GM18526 (cell line): ENCODE data around the gene ITGB6.

Experiments used
- POLR2A ChIP-seq: IDR thresholded peaks from 3 replicates; pipeline ENCODE4 v1.6.1; 2011; ENCODE audit not compliant: insufficient read length; ENCODE audit errors: extremely low read depth

The ITGB6 gene

GRCh38 chr2:160207804-160208654 lies 8.0 kb upstream of the ITGB6 start:
- no peak for TF ChIP-seq POLR2A

GRCh38 chr2:160207271-160207670 lies 7.2 kb upstream of the ITGB6 start:
- TF ChIP-seq POLR2A, result no peak

- TF ChIP-seq POLR2A, result no peak
Measured at GRCh38 chr2:160206436-160206835, 6.4 kb upstream of the ITGB6 start.

GRCh38 chr2:160205505-160205904 lies 5.4 kb upstream of the ITGB6 start:
- TF ChIP-seq POLR2A, result no peak

DNA sequence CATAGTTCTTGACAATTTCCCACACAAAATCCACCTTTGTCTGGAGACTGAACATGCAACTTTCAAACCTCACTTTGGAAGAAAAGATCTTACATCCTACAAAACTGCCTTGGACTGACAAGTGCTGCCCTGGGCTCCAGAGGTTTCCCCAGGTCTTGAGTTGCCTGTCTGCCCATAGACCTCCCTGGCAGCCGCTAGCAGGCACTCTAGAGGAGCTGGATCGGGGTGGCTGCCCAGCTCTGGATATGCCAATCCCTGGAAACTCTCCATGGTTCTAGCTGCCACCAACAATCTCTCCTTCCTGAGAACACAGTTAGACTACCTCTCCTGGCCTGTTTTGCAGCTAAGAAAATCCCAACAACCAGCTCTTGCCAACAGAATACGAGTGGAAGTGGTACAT lies 3.4 kb upstream of the ITGB6 start:
- no peak for TF ChIP-seq POLR2A

DNA sequence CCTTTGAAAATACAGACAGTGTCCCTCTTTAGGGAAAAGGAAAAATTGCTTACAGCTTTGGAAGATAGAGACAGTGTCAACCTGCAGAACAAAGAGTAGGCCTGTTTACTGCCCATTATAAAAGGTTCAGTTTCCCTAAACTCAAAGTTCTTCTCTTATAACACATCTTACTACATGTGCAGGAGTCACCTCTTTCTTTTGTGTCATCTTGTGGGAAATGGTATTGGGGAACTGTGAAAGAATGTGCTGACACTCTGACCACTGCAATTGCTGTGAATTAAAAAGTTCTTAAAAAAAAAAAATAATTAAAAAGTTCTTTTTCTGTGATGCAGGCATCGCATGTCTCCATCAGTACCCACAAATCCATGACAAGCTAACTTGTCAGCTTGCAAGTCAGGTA lies 2.9 kb upstream of the ITGB6 start:
- TF ChIP-seq POLR2A, result no peak

GRCh38 chr2:160201849-160202539 lies 1.9 kb upstream of the ITGB6 start:
- TF ChIP-seq POLR2A, result no peak

DNA sequence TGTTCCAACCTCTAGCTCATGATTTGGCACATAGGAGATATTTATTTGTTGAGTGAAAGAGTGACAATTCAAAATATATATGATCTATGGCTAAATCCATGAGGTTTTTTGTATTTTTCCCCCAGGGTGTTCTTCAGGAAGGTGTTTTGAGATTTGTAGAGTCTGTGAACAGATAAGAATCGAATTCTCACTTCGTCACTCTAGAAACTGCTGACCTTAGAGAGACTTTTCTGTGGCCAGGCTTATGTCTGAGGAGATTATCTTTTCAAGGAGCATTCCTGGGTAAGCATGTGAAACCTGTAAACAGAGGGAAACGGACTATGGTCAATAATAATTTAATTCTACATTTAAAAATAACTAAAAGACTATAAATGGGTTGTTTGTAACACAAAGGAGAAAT lies 849 bp upstream of the ITGB6 start:
- no peak for TF ChIP-seq POLR2A

- TF ChIP-seq POLR2A, result no peak
Measured at GRCh38 chr2:160199053-160199452, 1.0 kb downstream of the ITGB6 start.

GRCh38 chr2:160197587-160197986 lies 2.5 kb downstream of the ITGB6 start:
- TF ChIP-seq POLR2A, result no peak

DNA sequence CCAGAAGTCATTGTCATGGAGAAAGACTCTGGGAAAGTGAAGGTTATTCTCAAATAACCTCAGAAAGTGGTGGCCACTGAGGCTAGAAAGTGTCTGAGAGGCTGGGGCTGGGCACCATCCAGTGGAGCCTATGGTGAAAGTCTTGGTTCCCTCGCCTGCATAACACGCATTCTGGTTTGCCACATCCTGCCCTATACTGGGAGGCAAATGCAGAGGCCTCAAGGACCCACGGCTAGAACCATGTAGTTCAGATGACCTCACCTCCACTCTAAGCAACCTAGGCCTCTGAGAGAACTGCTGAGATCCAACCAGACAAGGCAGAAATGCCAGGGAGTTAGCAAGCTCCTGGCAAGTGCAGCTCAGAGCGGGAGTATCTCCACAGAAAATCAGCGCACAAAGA lies 5.1 kb downstream of the ITGB6 start:
- TF ChIP-seq POLR2A, result no peak

DNA sequence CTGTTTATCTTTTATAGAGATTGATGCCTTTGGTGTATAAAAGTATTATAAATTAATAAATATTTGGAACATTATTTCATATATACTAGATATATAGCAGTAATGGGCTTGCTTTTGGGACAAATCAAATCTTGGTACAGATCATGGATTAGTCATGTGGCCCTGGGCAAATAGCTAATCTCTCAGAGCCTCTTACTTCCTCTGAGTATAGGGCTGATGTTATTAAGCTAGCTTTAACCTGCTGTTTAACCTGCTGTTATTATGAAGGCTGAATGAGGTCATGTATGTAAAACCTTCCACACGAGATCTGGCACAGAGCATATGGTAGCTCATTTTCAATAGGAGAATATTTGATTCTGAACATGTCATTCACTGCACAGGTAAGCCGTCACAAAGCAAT lies 5.7 kb downstream of the ITGB6 start:
- TF ChIP-seq POLR2A, result no peak

DNA sequence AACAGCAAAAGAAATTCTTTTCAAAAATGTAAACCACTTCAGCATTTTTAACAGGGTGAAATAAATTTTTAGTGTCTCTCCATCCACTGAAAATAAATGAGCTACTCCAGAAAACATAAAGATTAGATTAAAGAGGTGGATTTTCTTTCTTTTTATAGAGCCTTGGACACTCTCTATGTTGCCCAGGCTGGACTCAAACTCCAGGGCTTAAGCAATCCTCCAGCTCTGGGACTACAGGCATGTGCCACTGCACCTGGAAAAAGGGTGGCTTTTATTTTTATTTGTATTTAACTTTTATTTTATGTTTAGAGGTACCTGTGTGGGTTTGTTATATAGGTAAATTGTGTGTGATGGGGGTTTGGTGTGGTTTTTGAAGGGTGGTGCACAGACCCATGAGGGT lies 19.9 kb downstream of the ITGB6 start:
- TF ChIP-seq POLR2A, result no peak

- no peak for TF ChIP-seq POLR2A
Measured at GRCh38 chr2:160175169-160176134, 24.6 kb downstream of the ITGB6 start.

DNA sequence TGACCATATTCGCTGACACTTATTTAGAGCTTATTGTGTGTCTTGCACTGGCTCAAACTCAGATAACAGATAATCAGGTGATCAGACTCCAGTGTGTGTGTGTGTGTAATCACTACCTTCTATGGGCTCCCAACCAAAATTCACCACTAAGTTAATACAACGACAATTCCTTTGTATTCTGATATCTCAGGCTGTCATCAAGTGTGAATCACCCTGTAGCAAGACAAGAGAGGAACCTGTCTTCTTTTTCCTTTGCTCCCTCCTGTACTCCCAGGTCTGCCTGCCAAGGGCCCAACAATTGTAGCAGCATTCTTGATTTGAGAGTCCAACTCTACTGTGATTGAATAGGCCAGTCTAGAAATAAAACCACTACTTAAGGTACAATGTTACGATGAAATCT lies 25.8 kb downstream of the ITGB6 start:
- TF ChIP-seq POLR2A, result no peak
